ENCODE data around the gene IL1RAPL1.

The IL1RAPL1 gene

DNA sequence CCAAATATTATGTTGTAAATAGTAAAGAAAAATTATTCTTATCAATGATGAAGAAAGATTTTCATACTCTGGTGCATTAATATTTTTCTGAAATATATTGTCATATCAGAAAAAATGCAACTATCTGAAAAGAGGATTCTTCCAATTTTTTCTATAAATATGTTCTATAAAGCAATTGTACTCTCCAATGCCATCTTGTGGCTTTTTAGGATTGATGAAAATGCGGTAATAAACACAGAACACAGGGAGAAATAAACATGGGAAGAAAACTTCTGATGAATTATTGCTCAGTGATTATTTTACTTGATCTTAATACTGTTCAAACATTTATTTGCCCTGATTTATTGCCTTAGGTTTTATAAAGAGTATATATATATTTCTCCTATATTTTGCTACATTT lies 215.4 kb downstream of the IL1RAPL1 start:
- DNase-seq = no peak

DNA sequence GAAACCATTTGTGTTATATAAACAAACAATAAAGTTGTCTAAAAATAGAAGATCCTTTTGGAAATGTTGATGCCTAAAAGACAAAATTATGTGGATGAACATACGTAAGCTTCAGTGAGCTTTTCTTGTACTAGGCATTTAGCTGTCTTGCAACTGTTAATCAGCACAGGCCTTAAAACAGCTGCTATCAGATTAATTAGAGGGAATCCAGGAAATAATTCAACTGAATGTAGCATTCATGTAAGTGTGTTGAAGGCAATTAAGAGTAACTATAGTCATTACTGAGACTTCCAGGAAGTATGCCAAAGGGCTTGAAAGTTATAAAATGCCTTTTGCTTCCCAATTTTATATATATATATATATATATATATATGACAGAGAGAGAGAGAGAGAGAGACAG lies 248.7 kb downstream of the IL1RAPL1 start:
- no peak for DNase-seq

DNA sequence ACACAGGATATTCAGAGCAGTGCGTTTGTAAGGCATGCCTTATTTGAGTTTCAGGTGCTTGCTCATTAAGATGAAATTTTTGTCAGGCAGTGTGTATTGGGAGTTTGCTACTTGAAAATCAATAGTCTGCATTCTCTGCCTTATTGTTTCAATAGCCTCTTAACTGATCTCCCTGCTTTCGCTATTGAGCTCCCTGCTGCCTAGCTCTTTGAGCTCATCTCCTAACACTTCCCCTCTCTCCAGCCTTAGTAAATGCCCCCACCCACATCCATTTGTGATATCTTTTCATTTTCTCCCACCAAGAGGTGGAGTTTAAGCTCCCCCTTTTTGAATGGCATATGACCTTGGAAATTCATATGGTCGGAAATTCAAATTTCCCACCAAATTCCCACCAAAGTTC lies 256.6 kb downstream of the IL1RAPL1 start:
- DNase-seq = no peak

- no peak for DNase-seq
Measured at GRCh38 chrX:28847423-28847822, 260.2 kb downstream of the IL1RAPL1 start.

DNA sequence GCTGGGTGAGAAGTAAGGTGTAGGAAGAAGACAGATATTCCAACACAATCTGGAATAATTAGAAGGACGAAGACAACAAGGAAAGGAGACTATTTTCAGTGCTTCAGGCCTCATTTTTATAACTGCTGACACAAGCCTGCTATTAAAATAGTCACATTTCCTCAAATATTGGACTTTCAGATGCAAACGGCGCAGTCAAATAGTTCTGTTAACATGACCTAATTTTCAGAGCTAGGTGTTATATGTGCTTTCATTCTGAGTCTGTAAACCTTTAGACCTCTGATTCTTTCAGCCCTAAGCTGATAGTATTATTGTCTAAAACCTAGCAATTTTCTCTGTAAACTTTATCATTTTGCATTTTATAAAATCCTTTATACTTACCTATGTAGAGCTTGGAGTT lies 261.5 kb downstream of the IL1RAPL1 start:
- DNase-seq = no peak

DNA sequence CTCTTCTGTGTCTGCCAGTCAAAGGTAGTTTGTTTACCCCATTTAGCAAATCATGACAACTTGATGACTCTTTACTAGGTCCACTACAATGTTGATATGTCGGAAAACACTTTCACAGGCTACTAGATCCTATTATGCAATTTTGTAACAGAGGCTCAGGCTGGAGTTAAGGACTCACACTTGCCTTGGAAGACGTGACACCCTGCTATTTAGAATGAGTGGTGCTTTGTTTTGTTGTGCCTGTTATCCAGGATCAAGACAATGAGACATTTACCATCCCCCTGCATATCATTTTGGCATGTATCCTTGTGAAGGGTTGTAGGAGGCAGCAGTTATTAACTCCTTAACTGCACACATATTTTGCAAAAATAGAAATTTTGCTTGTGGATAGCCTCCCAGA lies 263.7 kb downstream of the IL1RAPL1 start:
- no peak for DNase-seq

GRCh38 chrX:28851871-28852270 lies 264.6 kb downstream of the IL1RAPL1 start:
- DNase-seq = no peak

DNA sequence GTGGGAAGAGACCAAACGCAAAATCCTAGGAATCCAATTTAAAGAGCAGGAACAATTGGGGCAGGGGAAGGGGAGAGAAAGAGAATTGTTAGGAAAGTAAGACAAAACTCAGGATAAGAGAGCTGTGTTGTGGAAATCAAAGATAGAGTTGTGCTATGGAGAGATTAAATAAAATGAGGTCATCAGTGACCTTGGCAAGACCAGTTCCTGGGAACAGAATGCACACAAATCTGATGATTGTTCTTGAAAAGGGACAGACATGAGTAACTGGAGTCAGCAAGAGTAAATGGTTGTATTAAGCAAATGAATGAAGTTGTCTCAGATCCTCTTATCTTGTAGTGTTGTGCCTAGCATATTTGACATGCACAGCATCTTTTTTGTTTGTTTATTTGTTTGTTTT lies 267.4 kb downstream of the IL1RAPL1 start:
- no peak for DNase-seq

GRCh38 chrX:28876408-28876807 lies 289.2 kb downstream of the IL1RAPL1 start:
- DNase-seq = no peak

- no peak for DNase-seq
Measured at GRCh38 chrX:28876901-28877300, 289.7 kb downstream of the IL1RAPL1 start.

GRCh38 chrX:28880136-28880535 lies 292.9 kb downstream of the IL1RAPL1 start:
- no peak for DNase-seq

DNA sequence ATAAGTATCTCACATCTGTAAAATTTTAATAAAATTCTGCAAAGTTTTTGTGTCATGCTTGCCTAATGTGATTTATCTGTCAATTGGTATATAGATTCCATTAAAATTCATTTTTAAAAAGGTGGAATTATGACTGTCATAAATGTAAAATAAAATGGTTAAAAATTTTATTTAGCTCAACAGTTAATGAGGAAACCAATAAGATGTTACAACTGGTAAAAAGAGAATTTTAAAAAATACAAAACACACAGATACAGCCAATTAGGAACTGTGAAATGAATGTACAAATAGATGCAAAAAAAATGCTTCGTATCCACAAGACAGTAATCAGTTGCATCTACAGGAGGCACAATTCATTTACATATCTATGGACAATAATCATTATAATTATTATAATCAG lies 297.6 kb downstream of the IL1RAPL1 start:
- DNase-seq = no peak

DNA sequence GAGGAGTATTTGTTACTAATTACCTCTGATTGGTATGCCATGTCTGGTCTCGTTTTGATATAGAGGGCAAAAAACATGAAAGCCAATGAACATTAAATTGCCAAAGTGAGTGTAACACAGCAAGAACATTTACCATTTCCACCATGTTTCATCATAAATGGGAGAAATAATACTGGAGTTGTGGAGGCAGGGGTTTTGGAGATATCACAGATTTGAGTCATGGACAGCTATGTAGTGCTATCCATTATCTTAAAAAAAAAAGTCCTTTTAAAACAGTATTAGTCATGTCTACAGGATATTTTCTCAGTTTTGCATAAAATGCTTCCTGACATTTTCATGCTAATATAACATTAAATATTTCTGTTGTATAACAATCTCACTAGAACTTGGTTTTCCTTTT lies 301.2 kb downstream of the IL1RAPL1 start:
- no peak for DNase-seq

GRCh38 chrX:28889591-28890090 lies 302.4 kb downstream of the IL1RAPL1 start:
- no peak for DNase-seq

DNA sequence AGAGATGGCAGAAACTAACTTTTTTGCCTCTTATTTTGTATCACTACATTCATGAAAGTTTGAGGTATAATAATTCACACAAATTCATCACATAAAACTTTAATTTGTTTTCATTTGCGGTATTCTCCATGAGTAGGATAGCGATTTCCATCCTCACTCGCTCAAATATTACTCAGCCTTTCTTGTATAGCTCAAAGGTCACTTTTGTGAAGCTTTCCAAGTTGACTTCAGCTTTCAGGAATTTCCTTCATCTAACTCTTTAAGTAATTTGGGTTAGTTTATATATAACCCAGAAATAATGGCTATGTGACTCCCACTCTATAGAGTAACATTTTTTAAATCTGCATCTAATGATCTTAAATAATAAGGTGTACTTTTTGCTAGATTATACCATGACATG lies 314.4 kb downstream of the IL1RAPL1 start:
- DNase-seq = no peak

DNA sequence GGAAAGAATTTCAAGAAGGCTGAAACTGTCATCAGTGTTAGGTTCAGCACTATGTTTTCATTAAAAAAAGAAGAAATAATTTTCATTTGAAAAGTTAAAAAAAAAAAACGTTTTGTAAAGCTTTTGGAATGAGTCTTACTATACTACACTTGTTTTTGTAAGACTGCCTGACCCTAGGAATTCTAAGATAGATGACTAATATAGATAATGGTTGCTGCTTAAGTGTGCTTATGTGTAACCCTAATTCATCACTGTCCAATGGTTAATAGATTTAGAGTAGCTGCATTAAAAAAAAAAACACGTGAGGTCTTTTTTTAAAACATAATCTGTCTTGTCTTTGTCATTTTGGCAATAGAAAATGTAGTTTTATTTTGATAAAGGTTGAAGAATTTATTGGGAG lies 323.2 kb downstream of the IL1RAPL1 start:
- DNase-seq = no peak

DNA sequence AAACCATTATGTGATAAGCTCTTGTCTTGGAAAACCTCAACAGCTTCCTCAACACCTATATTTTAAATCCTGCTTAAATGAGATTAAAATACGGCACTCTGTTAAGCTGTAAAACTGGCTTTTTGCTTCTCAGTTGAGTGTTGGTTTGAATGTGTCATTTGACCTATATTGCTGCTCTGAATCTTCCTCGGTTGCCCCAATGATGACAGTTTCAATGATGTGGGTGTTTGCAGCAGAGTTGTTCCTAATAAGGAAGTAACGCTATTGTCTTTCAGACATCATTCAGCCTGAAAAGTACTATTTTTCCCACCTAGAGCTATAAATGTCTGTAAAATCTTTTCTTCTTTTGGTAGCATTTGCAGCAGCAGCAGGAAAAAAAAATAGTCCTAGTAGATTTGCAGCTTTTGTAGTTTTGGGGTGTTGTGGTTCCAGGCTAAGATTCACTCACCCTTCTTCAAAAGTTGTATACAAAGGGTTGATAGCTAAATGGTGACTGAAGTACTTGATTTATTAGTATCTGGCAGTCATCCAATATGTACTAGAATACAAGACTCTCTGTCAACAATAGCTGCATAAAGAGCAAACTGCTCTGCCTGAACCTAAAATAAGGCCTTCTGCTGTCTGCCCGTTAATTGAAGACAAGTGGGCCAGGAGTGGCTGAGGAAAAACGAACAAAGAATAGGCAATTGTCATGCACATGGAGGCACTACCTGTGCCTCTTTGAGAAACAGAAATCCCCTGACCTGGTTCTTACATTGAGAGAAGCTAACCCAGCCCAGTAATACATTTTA lies 333.1 kb downstream of the IL1RAPL1 start:
- DNase-seq = no peak

DNA sequence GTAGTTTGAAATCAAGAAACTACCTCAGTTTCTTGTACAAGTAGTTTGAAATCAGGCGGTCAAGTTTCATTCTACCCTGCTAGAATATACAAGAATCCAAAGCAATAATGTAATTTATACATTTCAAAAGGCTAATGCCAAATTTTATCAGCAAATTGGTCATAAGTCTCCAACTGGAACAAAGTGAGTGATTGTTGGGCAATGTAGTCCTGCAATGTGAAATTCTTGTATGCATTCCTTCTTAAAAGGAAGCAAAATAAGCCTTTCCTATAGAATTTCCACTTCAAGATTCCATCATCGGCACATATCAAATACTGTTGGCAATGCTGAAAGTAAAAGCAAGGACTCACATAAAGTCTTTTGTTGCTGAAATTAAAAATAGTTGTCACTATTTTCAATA lies 334.9 kb downstream of the IL1RAPL1 start:
- no peak for DNase-seq

DNA sequence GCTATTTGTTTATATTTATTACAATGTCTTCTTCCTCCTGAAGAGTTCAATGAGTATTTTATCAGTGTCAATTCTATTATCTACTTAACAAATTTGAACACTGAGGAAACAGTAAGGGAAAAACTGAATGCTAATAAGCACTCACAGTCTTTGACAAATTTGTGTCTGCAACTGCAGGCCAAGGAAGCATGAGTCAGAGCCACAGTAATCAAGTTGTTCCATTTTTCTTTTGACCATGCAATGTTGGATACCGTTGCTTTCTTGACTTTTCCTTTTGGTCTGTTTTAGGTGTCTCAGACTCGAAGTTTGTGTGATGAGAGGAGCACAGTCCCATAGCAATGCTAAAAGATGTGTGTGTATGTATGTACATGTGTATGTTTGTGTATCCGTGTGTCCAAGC lies 359.6 kb downstream of the IL1RAPL1 start:
- DNase-seq = no peak

- DNase-seq = no peak
Measured at GRCh38 chrX:28960063-28960462, 372.8 kb downstream of the IL1RAPL1 start.

- DNase-seq = no peak
Measured at GRCh38 chrX:28966331-28966730, 379.1 kb downstream of the IL1RAPL1 start.

- DNase-seq = no peak
Measured at GRCh38 chrX:28969126-28969525, 381.9 kb downstream of the IL1RAPL1 start.

- DNase-seq = no peak
Measured at GRCh38 chrX:28979877-28980276, 392.6 kb downstream of the IL1RAPL1 start.

DNA sequence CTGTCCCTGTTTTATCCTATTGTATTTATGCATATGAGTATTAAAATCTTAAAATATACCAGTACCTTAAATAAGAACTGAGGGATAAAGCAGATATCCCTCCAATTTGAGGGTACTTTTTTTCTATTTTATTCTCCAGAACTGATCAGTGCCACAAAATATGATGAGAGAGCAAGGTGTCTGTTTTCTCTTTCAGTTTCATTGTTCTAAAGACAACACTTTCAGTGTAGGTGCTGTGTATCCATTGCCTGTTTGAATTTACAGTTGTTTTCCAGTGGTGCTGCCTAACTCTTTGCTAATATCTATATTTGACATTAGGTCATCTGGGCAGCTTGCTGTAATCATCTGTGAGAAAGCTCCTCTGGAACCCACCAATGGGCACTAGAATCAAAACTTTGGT lies 394.7 kb downstream of the IL1RAPL1 start:
- DNase-seq = no peak

GRCh38 chrX:28988246-28988645 lies 401.0 kb downstream of the IL1RAPL1 start:
- DNase-seq = no peak
